ENCODE measurements around the gene UGT2A3.

The UGT2A3 gene

GRCh38 chr4:68909385-68909784 lies 42.2 kb downstream of the UGT2A3 start:
- no peak for DNase-seq

GRCh38 chr4:68907788-68908700 lies 43.6 kb downstream of the UGT2A3 start:
- no peak for DNase-seq

- no peak for DNase-seq
Observed at GRCh38 chr4:68907245-68907644, 44.4 kb downstream of the UGT2A3 start.

GRCh38 chr4:68906780-68907137 lies 44.8 kb downstream of the UGT2A3 start:
- DNase-seq, result no peak

- DNase-seq, result no peak
Observed at GRCh38 chr4:68905939-68906779, 45.4 kb downstream of the UGT2A3 start.

- DNase-seq, result no peak
Observed at GRCh38 chr4:68905598-68905938, 46.0 kb downstream of the UGT2A3 start.

GRCh38 chr4:68904786-68905185 lies 46.8 kb downstream of the UGT2A3 start:
- no peak for DNase-seq

- no peak for DNase-seq
Observed at GRCh38 chr4:68896749-68897148, 54.9 kb downstream of the UGT2A3 start.

GRCh38 chr4:68895561-68896198 lies 55.9 kb downstream of the UGT2A3 start:
- DNase-seq, result no peak

- no peak for DNase-seq
Observed at GRCh38 chr4:68892861-68893260, 58.7 kb downstream of the UGT2A3 start.

- no peak for DNase-seq
Observed at GRCh38 chr4:68891678-68892077, 59.9 kb downstream of the UGT2A3 start.

- DNase-seq, result no peak
Observed at GRCh38 chr4:68885545-68885944, 66.1 kb downstream of the UGT2A3 start.

- DNase-seq, result no peak
Observed at GRCh38 chr4:68883870-68884269, 67.7 kb downstream of the UGT2A3 start.
